Liver (tissue), 9 donors: ENCODE data around the gene ULK4. TPM values are rescaled to one million over a fixed set of nuclear protein-coding genes. Genes with fewer than 3 reads are reported as not detected.

Experiments
- DNase-seq: peaks from one replicate; pipeline ENCODE4 v3.0.0-alpha.2; 2017; ENCODE audit warnings: low spot score
- H3K27ac ChIP-seq, 2 donors: one replicate each; pipeline ENCODE4 v1.7.0; 2013; ENCODE audit warnings: inconsistent platforms in 2 of 2, low read length in 2 of 2, control low read depth in 1 of 2, low read depth in 1 of 2, mild to moderate bottlenecking in 1 of 2
- H3K27me3 ChIP-seq, 4 donors: one replicate each; pipeline versions ENCODE4 v1.6.1 to v1.7.0; 2013; ENCODE audit warnings: low read length in 3 of 4, inconsistent platforms in 1 of 4, mild to moderate bottlenecking in 1 of 4, moderate library complexity in 1 of 4; ENCODE audit not compliant: control insufficient read depth in 4 of 4, insufficient read depth in 4 of 4
- H3K36me3 ChIP-seq, 4 donors: one replicate each; pipeline versions ENCODE4 v1.6.1 to v1.7.0; 2013; ENCODE audit warnings: low read length in 3 of 4, mild to moderate bottlenecking in 3 of 4, low read depth in 1 of 4, moderate library complexity in 1 of 4; ENCODE audit not compliant: control insufficient read depth in 4 of 4, insufficient read depth in 3 of 4
- H3K4me1 ChIP-seq, 4 donors: one replicate each; pipeline versions ENCODE4 v1.6.1 to v1.7.0; 2013; ENCODE audit warnings: low read length in 3 of 4, mild to moderate bottlenecking in 3 of 4, moderate library complexity in 1 of 4; ENCODE audit not compliant: control insufficient read depth in 4 of 4, insufficient read depth in 4 of 4
- H3K4me3 ChIP-seq, 3 donors: one replicate each; pipeline versions ENCODE4 v1.6.1 to v1.7.0; 2013; ENCODE audit warnings: low read length in 3 of 3, control low read depth in 1 of 3, low read depth in 1 of 3, mild to moderate bottlenecking in 1 of 3
- H3K9ac ChIP-seq, 2 donors: one replicate each; pipeline ENCODE4 v1.7.0; 2013; ENCODE audit warnings: low read length in 2 of 2, mild to moderate bottlenecking in 2 of 2, moderate library complexity in 2 of 2, control low read depth in 1 of 2, low read depth in 1 of 2
- H3K9me3 ChIP-seq, 4 donors: one replicate each; pipeline versions ENCODE4 v1.6.1 to v1.7.0; 2013; ENCODE audit warnings: low read length in 3 of 4; ENCODE audit not compliant: control insufficient read depth in 4 of 4
- ATF3 ChIP-seq: IDR thresholded peaks from 2 replicates; pipeline ENCODE4 v1.6.1; 2016; ENCODE audit warnings: antibody characterized with exemption
- EGR1 ChIP-seq, 2 donors: IDR thresholded peaks; 2 replicates each; pipeline ENCODE4 v1.6.1; 2016 to 2018; ENCODE audit warnings: antibody characterized with exemption in 2 of 2, low read depth in 2 of 2
- FOXA1 ChIP-seq: IDR thresholded peaks from 2 replicates; pipeline ENCODE4 v1.6.1; 2016; ENCODE audit warnings: antibody characterized with exemption
- FOXA2 ChIP-seq: IDR thresholded peaks from 2 replicates; pipeline ENCODE4 v1.6.1; 2016; ENCODE audit warnings: antibody characterized with exemption
- GABPA ChIP-seq, 2 donors: IDR thresholded peaks in 1 of 2; conservative IDR thresholded peaks in 1 of 2; 2 replicates each; pipeline ENCODE4 v1.6.1; 2016; ENCODE audit warnings: antibody characterized with exemption in 2 of 2, mild to moderate bottlenecking in 1 of 2, moderate library complexity in 1 of 2
- NR2F2 ChIP-seq: IDR thresholded peaks from 2 replicates; pipeline ENCODE4 v1.6.1; 2016; ENCODE audit warnings: antibody characterized with exemption
- REST ChIP-seq: IDR thresholded peaks from 2 replicates; pipeline ENCODE4 v1.6.1; 2016; ENCODE audit warnings: antibody characterized with exemption, mild to moderate bottlenecking
- RXRA ChIP-seq, 2 donors: IDR thresholded peaks; 2 replicates each; pipeline ENCODE4 v1.6.1; 2017 to 2018; ENCODE audit warnings: antibody characterized with exemption in 2 of 2, mild to moderate bottlenecking in 1 of 2
- YY1 ChIP-seq: IDR thresholded peaks from 2 replicates; pipeline ENCODE4 v1.6.1; 2016; ENCODE audit warnings: antibody characterized with exemption, mild to moderate bottlenecking
- WGBS: extraction: QIAGEN DNeasy Blood & Tissue Kit; methylation state at CpG from one replicate; pipeline ENCODE4 v1.1.7; 2013; 5-methylcytosine and 5-hydroxymethylcytosine counted together
- polyA plus RNA-seq, 2 donors: library from polyadenylated mRNA; stranded (reverse) in 1 of 2; unstranded in 1 of 2; fragments of 200-250 nt in 1 of 2; fragments of >200 nt in 1 of 2; fragmentation: Nextera tagmentation in 1 of 2; extraction: Ambion mirVana in 1 of 2; gene quantifications; one replicate each; pipeline versions ENCODE4 v1.2.1 to v1.2.3, GENCODE V29; 2013 to 2015
- total RNA-seq, 2 donors: library from RNA; depleted of rRNA; stranded (reverse); fragments of >200 nt; gene quantifications; one replicate each; pipeline ENCODE4 v1.2.3, GENCODE V29; 2014
- TF ChIP-seq, protein P1 (sequence below): fragments of 150-350 bp; IDR thresholded peaks from 2 replicates; pipeline ENCODE4 v1.5.1; 2017; ENCODE audit warnings: improper control_type of control experiment, low read depth, low read length; ENCODE audit not compliant: missing input control
- TF ChIP-seq, protein P2 (sequence below): IDR thresholded peaks from 2 replicates; pipeline ENCODE4 v1.6.1; 2016; ENCODE audit warnings: antibody characterized with exemption
- donor health status: healthy.
- donor health status: healthy.
- donor health status: healthy.
- donor health status: healthy.
- donor health status: healthy.

The ULK4 gene
- total and polyA plus RNA-seq, 4 donors, result 1.1 to 11.5 (median 3.2) TPM

DNA sequence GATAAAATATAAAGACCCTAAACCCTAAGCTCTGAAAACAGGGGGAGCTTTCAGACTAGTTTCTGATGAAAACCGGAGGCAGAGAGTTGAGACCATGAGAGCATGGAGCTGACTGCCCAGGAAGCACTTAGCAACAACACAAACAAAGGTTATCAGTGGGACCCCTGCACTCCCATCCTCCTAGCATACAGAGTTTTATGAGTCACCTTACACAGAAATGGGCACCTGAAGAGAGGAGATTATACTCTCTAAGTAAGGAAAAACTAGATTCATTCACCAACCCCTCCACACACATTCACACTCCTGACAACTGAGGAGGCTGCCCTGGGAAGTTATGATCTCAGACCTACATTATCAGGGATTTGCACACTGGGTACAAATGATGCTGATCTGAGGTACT is 261.7 kb downstream of the ULK4 start:
- no peak overlapping the region for H3K27ac ChIP-seq
- H3K9me3 ChIP-seq, result no peaks in the 10 kb centered on the region
- TF ChIP-seq, protein P1, sequence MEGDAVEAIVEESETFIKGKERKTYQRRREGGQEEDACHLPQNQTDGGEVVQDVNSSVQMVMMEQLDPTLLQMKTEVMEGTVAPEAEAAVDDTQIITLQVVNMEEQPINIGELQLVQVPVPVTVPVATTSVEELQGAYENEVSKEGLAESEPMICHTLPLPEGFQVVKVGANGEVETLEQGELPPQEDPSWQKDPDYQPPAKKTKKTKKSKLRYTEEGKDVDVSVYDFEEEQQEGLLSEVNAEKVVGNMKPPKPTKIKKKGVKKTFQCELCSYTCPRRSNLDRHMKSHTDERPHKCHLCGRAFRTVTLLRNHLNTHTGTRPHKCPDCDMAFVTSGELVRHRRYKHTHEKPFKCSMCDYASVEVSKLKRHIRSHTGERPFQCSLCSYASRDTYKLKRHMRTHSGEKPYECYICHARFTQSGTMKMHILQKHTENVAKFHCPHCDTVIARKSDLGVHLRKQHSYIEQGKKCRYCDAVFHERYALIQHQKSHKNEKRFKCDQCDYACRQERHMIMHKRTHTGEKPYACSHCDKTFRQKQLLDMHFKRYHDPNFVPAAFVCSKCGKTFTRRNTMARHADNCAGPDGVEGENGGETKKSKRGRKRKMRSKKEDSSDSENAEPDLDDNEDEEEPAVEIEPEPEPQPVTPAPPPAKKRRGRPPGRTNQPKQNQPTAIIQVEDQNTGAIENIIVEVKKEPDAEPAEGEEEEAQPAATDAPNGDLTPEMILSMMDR, result no peak
- TF ChIP-seq GABPA (IDR thresholded peaks at IDR 0.05 in 1 of 2, conservative IDR thresholded peaks at IDR 0.05 in 1 of 2) (no peak), FOXA1 (no peak), EGR1 (IDR thresholded peaks at IDR 0.05; ENCODE audit: low read depth in 2 of 2) (no peak), RXRA (IDR thresholded peaks at IDR 0.05) (no peak), REST (no peak), ATF3 (no peak)
- 95% methylated on average over 1 of the region's 1 CpG for WGBS
- H3K4me1 ChIP-seq, result no peaks in the 10 kb centered on the region
- H3K27me3 ChIP-seq, result no peaks in the 10 kb centered on the region
- H3K4me3 ChIP-seq, result no peak overlapping the region
- no peak overlapping the region for H3K9ac ChIP-seq
- no peaks in the 10 kb centered on the region for H3K36me3 ChIP-seq
- no peak for DNase-seq

DNA sequence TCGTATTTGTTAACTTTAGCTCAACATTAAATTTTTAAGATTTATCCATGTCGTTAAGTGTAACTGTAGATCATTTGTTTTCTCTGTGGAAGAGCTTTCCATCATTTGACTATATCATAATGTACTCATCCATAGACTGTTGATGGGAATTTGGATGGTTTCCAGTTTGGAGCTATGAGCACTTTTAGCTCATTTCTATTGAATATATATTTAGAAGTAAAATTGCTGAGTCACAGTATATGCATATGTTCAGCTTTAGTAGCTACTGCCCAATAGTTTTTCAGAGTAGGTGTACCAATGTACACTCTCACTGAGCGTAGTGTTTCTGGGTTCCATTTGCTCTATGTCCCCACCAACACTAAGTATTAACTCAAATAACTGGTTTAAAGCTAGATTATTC is 263.0 kb downstream of the ULK4 start:
- TF ChIP-seq YY1, result no peak
- TF ChIP-seq, protein P2, sequence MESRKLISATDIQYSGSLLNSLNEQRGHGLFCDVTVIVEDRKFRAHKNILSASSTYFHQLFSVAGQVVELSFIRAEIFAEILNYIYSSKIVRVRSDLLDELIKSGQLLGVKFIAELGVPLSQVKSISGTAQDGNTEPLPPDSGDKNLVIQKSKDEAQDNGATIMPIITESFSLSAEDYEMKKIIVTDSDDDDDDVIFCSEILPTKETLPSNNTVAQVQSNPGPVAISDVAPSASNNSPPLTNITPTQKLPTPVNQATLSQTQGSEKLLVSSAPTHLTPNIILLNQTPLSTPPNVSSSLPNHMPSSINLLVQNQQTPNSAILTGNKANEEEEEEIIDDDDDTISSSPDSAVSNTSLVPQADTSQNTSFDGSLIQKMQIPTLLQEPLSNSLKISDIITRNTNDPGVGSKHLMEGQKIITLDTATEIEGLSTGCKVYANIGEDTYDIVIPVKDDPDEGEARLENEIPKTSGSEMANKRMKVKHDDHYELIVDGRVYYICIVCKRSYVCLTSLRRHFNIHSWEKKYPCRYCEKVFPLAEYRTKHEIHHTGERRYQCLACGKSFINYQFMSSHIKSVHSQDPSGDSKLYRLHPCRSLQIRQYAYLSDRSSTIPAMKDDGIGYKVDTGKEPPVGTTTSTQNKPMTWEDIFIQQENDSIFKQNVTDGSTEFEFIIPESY, result no peak
- TF ChIP-seq NR2F2, result no peak
- no peak for TF ChIP-seq FOXA2
- TF ChIP-seq, protein P1, result no peak
- TF ChIP-seq RXRA (IDR thresholded peaks at IDR 0.05), result no peak
- no peak for TF ChIP-seq ATF3
- Histone ChIP-seq H3K4me3 (no peak overlapping the region), H3K36me3 (no peaks in the 10 kb centered on the region), H3K27me3 (no peaks in the 10 kb centered on the region), H3K9me3 (no peaks in the 10 kb centered on the region), H3K9ac (no peak overlapping the region), H3K27ac (no peak overlapping the region), H3K4me1 (peaks cover 0 to 5% (median 4%) of the 10 kb centered on the region in 4 donors)
- 97% methylated on average over 3 of the region's 3 CpGs for WGBS
- no peak for DNase-seq
